CD8-positive, alpha-beta memory T cell (primary cell): ENCODE data around the gene COA1. TPM values are rescaled to one million over a fixed set of nuclear protein-coding genes. Genes with fewer than 3 reads are reported as not detected.
"Not testable (repeated sequence)": the region's sequence is repeated elsewhere in the genome, so short reads cannot be mapped to it uniquely, and the experiment has no call there.

Experiments
- CTCF ChIA-PET: fragments of 350-600 bp; sonication (Branson Sonifier 250); formaldehyde crosslinking; loops from one replicate; lab custom pipeline; 2021; ENCODE audit warnings: antibody characterized with exemption; lab: Charles Lee
- POLR2A ChIA-PET: fragments of 350-600 bp; sonication (Branson Sonifier 250); formaldehyde crosslinking; loops from one replicate; lab custom pipeline; 2021; ENCODE audit warnings: antibody characterized with exemption; lab: Charles Lee
- DNase-seq, 5 donors: peaks; one replicate each; pipeline versions ENCODE4 v3.0.0 to v3.0.0-alpha.2; 2020 to 2022; ENCODE audit warnings: mixed read lengths in 1 of 5
- H3K27ac ChIP-seq: one replicate; pipeline ENCODE4 v1.7.0; 2013; ENCODE audit warnings: low read depth, mild to moderate bottlenecking, low read length, moderate library complexity
- H3K27me3 ChIP-seq: 2 replicates; pipeline ENCODE4 v1.7.0; 2013; ENCODE audit warnings: low read length, mild to moderate bottlenecking; ENCODE audit not compliant: insufficient read depth, poor library complexity, severe bottlenecking
- H3K36me3 ChIP-seq: 2 replicates; pipeline ENCODE4 v1.7.0; 2013; ENCODE audit warnings: mild to moderate bottlenecking, low read length, moderate library complexity; ENCODE audit not compliant: insufficient read depth
- H3K4me1 ChIP-seq: 2 replicates; pipeline ENCODE4 v1.7.0; 2013; ENCODE audit warnings: mild to moderate bottlenecking, low read length, moderate library complexity; ENCODE audit not compliant: insufficient read depth
- H3K4me3 ChIP-seq: 2 replicates; pipeline ENCODE4 v1.7.0; 2013; ENCODE audit warnings: mild to moderate bottlenecking, low read length
- H3K9me3 ChIP-seq: 2 replicates; pipeline ENCODE4 v1.7.0; 2013; ENCODE audit warnings: mild to moderate bottlenecking, low read length
- H3K27ac Mint-ChIP-seq, 8 donors: one replicate each; pipeline ENCODE4 v1.8.0; 2020 to 2021; ENCODE audit warnings: mixed read lengths in 8 of 8, mild to moderate bottlenecking in 6 of 8, inconsistent platforms in 3 of 8, moderate library complexity in 3 of 8
- H3K27me3 Mint-ChIP-seq, 2 donors: one replicate each; pipeline ENCODE4 v1.8.0; 2020 to 2021; ENCODE audit warnings: mixed read lengths in 2 of 2, mild to moderate bottlenecking in 1 of 2, moderate library complexity in 1 of 2
- H3K36me3 Mint-ChIP-seq, 3 donors: one replicate each; pipeline ENCODE4 v1.8.0; 2020 to 2021; ENCODE audit warnings: mixed read lengths in 3 of 3, inconsistent platforms in 1 of 3, mild to moderate bottlenecking in 1 of 3
- H3K4me1 Mint-ChIP-seq, 3 donors: one replicate each; pipeline ENCODE4 v1.8.0; 2020 to 2021; ENCODE audit warnings: mixed read lengths in 3 of 3, inconsistent platforms in 1 of 3, mild to moderate bottlenecking in 1 of 3
- H3K4me3 Mint-ChIP-seq, 7 donors: one replicate each; pipeline ENCODE4 v1.8.0; 2020 to 2021; ENCODE audit warnings: mixed read lengths in 7 of 7, mild to moderate bottlenecking in 6 of 7, moderate library complexity in 4 of 7, inconsistent platforms in 2 of 7
- H3K9me3 Mint-ChIP-seq, 5 donors: one replicate each; pipeline ENCODE4 v1.8.0; 2020 to 2022; ENCODE audit warnings: mixed read lengths in 5 of 5, mild to moderate bottlenecking in 3 of 5, moderate library complexity in 2 of 5, inconsistent platforms in 1 of 5
- polyA plus RNA-seq: library from polyadenylated mRNA; unstranded; fragments of 300-500 nt; fragmentation: Illumina TruSeq; gene quantifications from one replicate; pipeline ENCODE4 v1.2.3, GENCODE V29; 2021
- total RNA-seq, 2 experiments: library from RNA; stranded (reverse); gene quantifications; one replicate each; pipeline ENCODE4 v1.2.3, GENCODE V29; 2021

COA1 gene
- total and polyA plus RNA-seq, 3 experiments from 2014 or later: 68.9 to 81.6 (median 75.9) TPM

GRCh38 chr7:43721193-43721806 lies 8.0 kb downstream of the COA1 start:
- H3K4me3 Mint-ChIP-seq: no peak overlapping the region
- no peaks in the 10 kb centered on the region for H3K9me3 Mint-ChIP-seq
- no peaks in the 10 kb centered on the region for H3K27me3 ChIP-seq
- H3K36me3 Mint-ChIP-seq: peaks cover 0 to 12% (median 3%) of the 10 kb centered on the region in 3 donors
- H3K27me3 Mint-ChIP-seq: no peaks in the 10 kb centered on the region
- H3K9me3 ChIP-seq: no peaks in the 10 kb centered on the region
- DNase-seq: peak in 2 of 5 donors; percentile 46 to 47
- H3K27ac Mint-ChIP-seq: peak overlapping the region in 1 of 8 donors; percentile 90
- H3K4me1 Mint-ChIP-seq: peaks cover 34 to 67% (median 43%) of the 10 kb centered on the region in 3 donors
- H3K27ac ChIP-seq: no peak overlapping the region
- POLR2A ChIA-PET: interaction anchor here (2.6 kb wide), 1 partner anchor 139 kb away, joined by 12 read pairs; the partner anchor contains the start of gene STK17A
- CTCF ChIA-PET: interaction anchor here (0.6 to 8.1 kb wide), 11 partner anchors 8 to 789 kb away, joined by 3 to 116 read pairs (median 3); partner anchors contain the start of genes COA1, MRPL32, PSMA2 and STK17A
- H3K4me1 ChIP-seq: no peaks in the 10 kb centered on the region
- no peaks in the 10 kb centered on the region for H3K36me3 ChIP-seq
- H3K4me3 ChIP-seq: no peak overlapping the region

DNA sequence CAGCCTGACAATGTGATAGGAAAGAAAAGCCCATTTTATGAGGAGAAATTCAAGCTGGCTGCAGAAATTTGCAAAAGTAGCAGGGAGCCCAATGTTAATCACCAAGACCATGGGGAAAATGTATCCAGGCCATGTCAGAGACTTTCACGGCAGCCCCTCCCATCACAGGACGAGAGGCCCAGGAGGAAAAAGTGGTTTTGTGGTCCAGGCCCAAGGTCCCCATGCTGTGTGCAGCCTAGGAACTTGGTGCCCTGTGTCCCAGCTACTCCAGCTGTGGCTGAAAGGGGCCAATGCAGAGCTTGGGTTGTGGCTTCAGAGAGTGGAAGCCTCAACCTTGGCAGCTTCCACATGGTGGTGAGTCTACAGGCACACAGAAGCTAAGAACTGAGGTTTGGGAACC lies 12.7 kb downstream of the COA1 start:
- Mint-ChIP-seq H3K27me3 (no peaks in the 10 kb centered on the region), H3K9me3 (no peaks in the 10 kb centered on the region), H3K36me3 (peaks cover 0 to 24% (median 8%) of the 10 kb centered on the region in 3 donors), H3K4me3 (no peak overlapping the region), H3K27ac (peak overlapping the region in 1 of 8 donors; percentile 87), H3K4me1 (peaks cover 40 to 72% (median 49%) of the 10 kb centered on the region in 3 donors)
- H3K4me3 ChIP-seq: no peak overlapping the region
- H3K27me3 ChIP-seq: no peaks in the 10 kb centered on the region
- DNase-seq: no peak
- no peak overlapping the region for H3K27ac ChIP-seq
- ChIA-PET CTCF (interaction anchor here (7.7 to 8.1 kb wide), 2 partner anchors 16 to 135 kb away, joined by 49 to 116 read pairs; partner anchors contain the start of gene STK17A), POLR2A (no interaction called here)
- no peaks in the 10 kb centered on the region for H3K4me1 ChIP-seq
- H3K36me3 ChIP-seq: no peaks in the 10 kb centered on the region
- H3K9me3 ChIP-seq: no peaks in the 10 kb centered on the region

DNA sequence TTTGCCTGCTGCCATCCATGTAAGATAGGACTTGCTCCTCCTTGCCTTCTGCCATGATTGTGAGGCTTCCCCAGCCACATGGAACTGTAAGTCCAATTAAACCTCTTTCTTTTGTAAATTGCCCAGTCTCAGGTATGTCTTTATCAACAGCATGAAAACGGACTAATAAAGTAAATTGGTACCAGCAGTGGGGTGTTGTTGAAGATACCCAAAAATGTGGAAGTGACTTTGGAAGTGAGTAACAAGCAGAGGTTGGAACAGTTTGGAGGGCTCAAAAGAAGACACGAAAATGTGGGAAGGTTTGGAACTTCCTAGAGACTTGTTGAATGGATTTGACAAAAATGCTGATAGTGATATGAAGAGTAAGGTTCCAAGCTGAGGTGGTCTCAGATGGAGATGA lies 13.4 kb downstream of the COA1 start:
- H3K4me1 ChIP-seq, H3K36me3 ChIP-seq, H3K27ac ChIP-seq, H3K9me3 ChIP-seq, DNase-seq, H3K27me3 ChIP-seq, H3K9me3 Mint-ChIP-seq, POLR2A ChIA-PET, H3K4me3 ChIP-seq, H3K27me3 Mint-ChIP-seq: not testable (repeated sequence)
- Mint-ChIP-seq H3K4me3 (peak overlapping the region in 1 of 7 donors; percentile 40), H3K36me3 (peaks cover 0 to 23% (median 10%) of the 10 kb centered on the region in 3 donors), H3K27ac (peak overlapping the region in 4 of 8 donors; percentile 8 to 79 (median 62)), H3K4me1 (peaks cover 41 to 70% (median 49%) of the 10 kb centered on the region in 3 donors)
- CTCF ChIA-PET: interaction anchor here (7.7 to 8.1 kb wide), 2 partner anchors 16 to 134 kb away, joined by 49 to 116 read pairs; partner anchors contain the start of gene STK17A

- H3K36me3 ChIP-seq: no peaks in the 10 kb centered on the region
- ChIA-PET CTCF (interaction anchor here (1.3 to 2.2 kb wide), 4 partner anchors 10 to 129 kb away, joined by 3 to 7 read pairs (median 4); partner anchors contain the start of gene STK17A), POLR2A (no interaction called here)
- peaks cover 0 to 22% (median 8%) of the 10 kb centered on the region in 3 donors for H3K36me3 Mint-ChIP-seq
- DNase-seq: no peak
- H3K4me1 ChIP-seq: no peaks in the 10 kb centered on the region
- no peaks in the 10 kb centered on the region for H3K9me3 ChIP-seq
- H3K27ac Mint-ChIP-seq: no peak overlapping the region
- no peaks in the 10 kb centered on the region for H3K9me3 Mint-ChIP-seq
- H3K4me3 ChIP-seq: no peak overlapping the region
- H3K4me3 Mint-ChIP-seq: no peak overlapping the region
- no peak overlapping the region for H3K27ac ChIP-seq
- peaks cover 33 to 55% (median 41%) of the 10 kb centered on the region in 3 donors for H3K4me1 Mint-ChIP-seq
- no peaks in the 10 kb centered on the region for H3K27me3 ChIP-seq
- no peaks in the 10 kb centered on the region for H3K27me3 Mint-ChIP-seq
These were observed 17.8 kb downstream of the COA1 start for GRCh38 chr7:43711503-43711902.

DNA sequence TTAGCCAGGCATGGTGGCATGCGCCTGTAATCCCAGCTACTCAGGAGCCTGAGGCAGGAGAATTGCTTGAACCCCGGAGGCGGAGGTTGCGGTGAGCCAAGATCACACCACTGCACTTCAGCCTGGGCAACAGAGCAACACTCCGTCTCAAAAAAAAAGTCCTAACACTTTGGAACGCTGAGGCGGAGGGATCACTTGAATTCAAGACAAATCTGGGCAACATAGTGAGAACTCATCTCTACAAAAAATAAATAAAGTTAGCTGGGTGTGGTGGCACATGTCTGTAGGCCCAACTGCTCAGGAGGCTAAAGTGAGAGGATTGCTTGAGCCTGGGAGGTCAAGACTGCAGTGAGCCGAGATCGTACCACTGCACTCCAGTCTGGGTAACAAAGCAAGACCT lies 21.3 kb downstream of the COA1 start:
- H3K36me3 Mint-ChIP-seq: peaks cover 2 to 35% (median 4%) of the 10 kb centered on the region in 3 donors
- H3K27me3 ChIP-seq, H3K4me3 ChIP-seq, H3K27me3 Mint-ChIP-seq, H3K36me3 ChIP-seq, H3K4me3 Mint-ChIP-seq, H3K9me3 ChIP-seq, POLR2A ChIA-PET, H3K27ac ChIP-seq, DNase-seq: not testable (repeated sequence)
- peaks cover 0 to 12% (median 0%) of the 10 kb centered on the region in 5 donors for H3K9me3 Mint-ChIP-seq
- H3K4me1 ChIP-seq: peaks cover 12% of the 10 kb centered on the region
- peak overlapping the region in 1 of 8 donors; percentile 77 for H3K27ac Mint-ChIP-seq
- CTCF ChIA-PET: interaction anchor here (1.0 kb wide), 1 partner anchor 22 kb away, joined by 3 read pairs; no protein-coding TSS in a partner anchor
- H3K4me1 Mint-ChIP-seq: peaks cover 24 to 57% (median 29%) of the 10 kb centered on the region in 3 donors

DNA sequence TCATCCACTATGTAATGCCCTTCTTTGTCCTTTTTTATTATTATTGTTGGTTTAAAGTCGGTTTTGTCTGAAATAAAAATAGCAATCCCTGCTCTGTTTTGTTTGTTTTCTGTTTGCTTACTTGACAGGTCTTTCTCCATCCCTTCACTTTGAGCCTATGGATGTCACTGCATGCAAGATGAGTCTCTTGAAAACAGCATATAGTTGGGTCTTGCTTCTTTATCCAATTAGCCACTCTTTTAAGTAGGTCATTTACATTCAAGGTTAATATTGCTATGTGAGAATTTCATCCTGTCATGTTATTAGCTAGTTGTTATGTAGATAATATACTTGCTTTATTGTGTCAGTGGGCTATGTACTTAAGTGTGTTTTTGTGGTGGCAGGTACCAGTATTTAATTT lies 25.8 kb downstream of the COA1 start:
- Mint-ChIP-seq H3K4me1 (peaks cover 29 to 70% (median 33%) of the 10 kb centered on the region in 3 donors), H3K27me3 (no peaks in the 10 kb centered on the region), H3K36me3 (peaks cover 0 to 29% (median 4%) of the 10 kb centered on the region in 3 donors), H3K4me3 (no peak overlapping the region), H3K27ac (peak overlapping the region in 1 of 8 donors; percentile 55), H3K9me3 (peaks cover 0 to 12% (median 0%) of the 10 kb centered on the region in 5 donors)
- Histone ChIP-seq H3K4me3 (no peak overlapping the region), H3K4me1 (peaks cover 24% of the 10 kb centered on the region), H3K36me3 (no peaks in the 10 kb centered on the region), H3K9me3 (no peaks in the 10 kb centered on the region), H3K27ac (no peak overlapping the region), H3K27me3 (no peaks in the 10 kb centered on the region)
- POLR2A ChIA-PET: no interaction called here
- CTCF ChIA-PET: interaction anchor here (1.3 to 3.5 kb wide), 2 partner anchors 19 to 121 kb away, joined by 5 to 58 read pairs; partner anchors contain the start of gene STK17A
- no peak for DNase-seq

DNA sequence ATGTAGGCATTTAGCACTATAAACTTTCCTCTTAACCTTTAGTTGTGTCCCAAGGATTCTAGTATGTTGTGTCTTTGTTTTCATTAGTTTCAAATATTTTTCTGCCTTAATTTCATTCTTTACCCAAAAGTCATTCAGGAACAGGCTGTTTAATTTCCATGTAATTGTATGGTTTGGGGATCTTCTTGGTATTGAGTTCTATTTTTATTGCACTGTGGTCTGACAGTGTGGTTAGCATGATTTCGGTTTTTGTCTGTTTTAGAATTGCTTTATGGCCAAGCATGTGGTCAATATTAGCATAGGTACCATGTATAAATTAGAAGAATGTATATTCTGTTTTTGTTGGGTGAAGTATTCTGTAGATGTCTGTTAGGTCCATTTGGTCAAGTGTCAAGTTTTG lies 26.3 kb downstream of the COA1 start:
- POLR2A ChIA-PET: no interaction called here
- Mint-ChIP-seq H3K27ac (peak overlapping the region in 7 of 8 donors; percentile 13 to 59 (median 52)), H3K27me3 (no peaks in the 10 kb centered on the region)

More for the DNA sequence above, 26.3 kb downstream of the COA1 start:
- peaks cover 0 to 27% (median 4%) of the 10 kb centered on the region in 3 donors for H3K36me3 Mint-ChIP-seq
- no peaks in the 10 kb centered on the region for H3K9me3 ChIP-seq
- H3K4me1 Mint-ChIP-seq: peaks cover 29 to 70% (median 39%) of the 10 kb centered on the region in 3 donors
- no peaks in the 10 kb centered on the region for H3K27me3 ChIP-seq
- H3K27ac ChIP-seq: no peak overlapping the region
- peaks cover 30% of the 10 kb centered on the region for H3K4me1 ChIP-seq
- DNase-seq: no peak
- no peaks in the 10 kb centered on the region for H3K36me3 ChIP-seq
- CTCF ChIA-PET: interaction anchor here (6.8 kb wide), 1 partner anchor 120 kb away, joined by 319 read pairs; the partner anchor contains the start of gene STK17A
- H3K4me3 ChIP-seq: no peak overlapping the region
- peak overlapping the region in 1 of 7 donors; percentile 5 for H3K4me3 Mint-ChIP-seq
- peaks cover 0 to 12% (median 0%) of the 10 kb centered on the region in 5 donors for H3K9me3 Mint-ChIP-seq
